GM18873 (cell line): ENCODE data around the gene HYAL3.
A peak's percentile ranks its signal among the peaks of the same experiment; 100 is the strongest.
"Not testable (repeated sequence)": the region's sequence is repeated elsewhere in the genome, so short reads cannot be mapped to it uniquely, and the experiment has no call there.

Source experiments
- ATAC-seq: cut with Tn5 transposase; IDR thresholded peaks from one replicate; pipeline ENCODE4 v1.9.1; 2021; ENCODE audit warnings: mild to moderate bottlenecking, moderate library complexity, moderate number of reproducible peaks; ENCODE audit not compliant: unreplicated experiment, low FRiP score

Gene HYAL3

GRCh38 chr3:50260942-50261441 lies 38.2 kb downstream of the HYAL3 start:
- ATAC-seq, result no peak

GRCh38 chr3:50260027-50260941 lies 38.9 kb downstream of the HYAL3 start:
- peak; percentile 68 for ATAC-seq

- ATAC-seq, result peak; percentile 19
Observed at GRCh38 chr3:50259432-50260026, 39.7 kb downstream of the HYAL3 start.

- ATAC-seq, result no peak
Observed at GRCh38 chr3:50258979-50259378, 40.2 kb downstream of the HYAL3 start.

GRCh38 chr3:50258029-50258680 lies 41.0 kb downstream of the HYAL3 start:
- ATAC-seq, result no peak

GRCh38 chr3:50256978-50257890 lies 42.0 kb downstream of the HYAL3 start:
- no peak for ATAC-seq

- ATAC-seq, result no peak
Observed at GRCh38 chr3:50255251-50255615, 44.0 kb downstream of the HYAL3 start.

- no peak for ATAC-seq
Observed at GRCh38 chr3:50254577-50255250, 44.5 kb downstream of the HYAL3 start.

GRCh38 chr3:50251220-50251619 lies 48.0 kb downstream of the HYAL3 start:
- ATAC-seq, result no peak

GRCh38 chr3:50250514-50250913 lies 48.7 kb downstream of the HYAL3 start:
- no peak for ATAC-seq

GRCh38 chr3:50249457-50249856 lies 49.7 kb downstream of the HYAL3 start:
- ATAC-seq, result no peak

GRCh38 chr3:50248387-50248786 lies 50.8 kb downstream of the HYAL3 start:
- no peak for ATAC-seq

- ATAC-seq, result no peak
Observed at GRCh38 chr3:50246517-50246954, 52.7 kb downstream of the HYAL3 start.

GRCh38 chr3:50245831-50246516 lies 53.2 kb downstream of the HYAL3 start:
- ATAC-seq, result peak; percentile 42

GRCh38 chr3:50245251-50245745 lies 53.9 kb downstream of the HYAL3 start:
- ATAC-seq, result no peak

GRCh38 chr3:50244813-50245212 lies 54.4 kb downstream of the HYAL3 start:
- not testable (repeated sequence) for ATAC-seq

- no peak for ATAC-seq
Observed at GRCh38 chr3:50243543-50243895, 55.7 kb downstream of the HYAL3 start.

- no peak for ATAC-seq
Observed at GRCh38 chr3:50242851-50243542, 56.2 kb downstream of the HYAL3 start.
